Liver (tissue), 3 donors: Measurements from ENCODE around the gene PRKAA1.

ENCODE experiments used
- ATF3 ChIP-seq: IDR thresholded peaks from 2 replicates; pipeline ENCODE4 v1.6.1; 2016; ENCODE audit warnings: antibody characterized with exemption
- CTCF ChIP-seq: fragments of 150-350 bp; IDR thresholded peaks from 2 replicates; pipeline ENCODE4 v1.5.1; 2017; ENCODE audit warnings: improper control_type of control experiment, low read depth, low read length; ENCODE audit not compliant: missing input control
- EGR1 ChIP-seq, 2 donors: IDR thresholded peaks; 2 replicates each; pipeline ENCODE4 v1.6.1; 2016 to 2018; ENCODE audit warnings: antibody characterized with exemption in 2 of 2, low read depth in 2 of 2
- GABPA ChIP-seq, 2 donors: IDR thresholded peaks in 1 of 2; conservative IDR thresholded peaks in 1 of 2; 2 replicates each; pipeline ENCODE4 v1.6.1; 2016; ENCODE audit warnings: antibody characterized with exemption in 2 of 2, mild to moderate bottlenecking in 1 of 2, moderate library complexity in 1 of 2
- HNF4A ChIP-seq, 2 donors: conservative IDR thresholded peaks; 2 replicates each; pipeline ENCODE4 v1.6.1; 2016; ENCODE audit warnings: antibody characterized with exemption in 2 of 2, mild to moderate bottlenecking in 2 of 2
- JUND ChIP-seq, 2 donors: IDR thresholded peaks; 2 replicates each; pipeline ENCODE4 v1.6.1; 2016; ENCODE audit warnings: antibody characterized with exemption in 2 of 2
- MAX ChIP-seq: IDR thresholded peaks from 2 replicates; pipeline ENCODE4 v1.6.1; 2016; ENCODE audit warnings: antibody characterized with exemption
- RAD21 ChIP-seq, 2 donors: IDR thresholded peaks; 2 replicates each; pipeline ENCODE4 v1.6.1; 2016; ENCODE audit warnings: antibody characterized with exemption in 2 of 2, mild to moderate bottlenecking in 2 of 2
- REST ChIP-seq: IDR thresholded peaks from 2 replicates; pipeline ENCODE4 v1.6.1; 2016; ENCODE audit warnings: antibody characterized with exemption, mild to moderate bottlenecking
- RXRA ChIP-seq, 2 donors: IDR thresholded peaks; 2 replicates each; pipeline ENCODE4 v1.6.1; 2017 to 2018; ENCODE audit warnings: antibody characterized with exemption in 2 of 2, mild to moderate bottlenecking in 1 of 2
- SP1 ChIP-seq: IDR thresholded peaks from 2 replicates; pipeline ENCODE4 v1.6.1; 2018; ENCODE audit warnings: antibody characterized with exemption, mild to moderate bottlenecking
- TAF1 ChIP-seq: conservative IDR thresholded peaks from 2 replicates; pipeline ENCODE4 v1.6.1; 2016; ENCODE audit warnings: antibody characterized with exemption, mild to moderate bottlenecking
- YY1 ChIP-seq: IDR thresholded peaks from 2 replicates; pipeline ENCODE4 v1.6.1; 2016; ENCODE audit warnings: antibody characterized with exemption, mild to moderate bottlenecking
- ZBTB33 ChIP-seq: IDR thresholded peaks from 2 replicates; pipeline ENCODE4 v1.6.1; 2016; ENCODE audit warnings: antibody characterized with exemption
- donor health status: healthy.
- donor health status: healthy.

- TF ChIP-seq GABPA (IDR thresholded peaks at IDR 0.05 in 1 of 2, conservative IDR thresholded peaks at IDR 0.05 in 1 of 2) (no peak), CTCF (no peak), EGR1 (IDR thresholded peaks at IDR 0.05; ENCODE audit: low read depth in 2 of 2) (no peak), YY1 (no peak), JUND (IDR thresholded peaks at IDR 0.05) (no peak), ATF3 (no peak), TAF1 (no peak), MAX (no peak), ZBTB33 (no peak), SP1 (no peak), RAD21 (IDR thresholded peaks at IDR 0.05) (no peak), REST (no peak), RXRA (IDR thresholded peaks at IDR 0.05) (no peak), HNF4A (conservative IDR thresholded peaks at IDR 0.05) (no peak)
Measured at GRCh38 chr5:40801771-40802562, 3.8 kb upstream of the PRKAA1 start.
